Caco-2 (cell line): ENCODE results near the gene MYO9B. TPM values are rescaled to one million over a fixed set of nuclear protein-coding genes. Genes with fewer than 3 reads are reported as not detected.

Source experiments
- BruUV-seq: library from RNA; stranded (reverse); fragments of 400-500 nt; replicated peaks from 2 replicates; lab custom pipeline; 2021; lab: Mats Ljungman, UMichigan
- CTCF ChIA-PET: fragments of 300-600 bp; sonication (Branson Sonifier 250); formaldehyde crosslinking; loops from one replicate; lab custom pipeline; 2022; ENCODE audit warnings: antibody characterized with exemption; lab: Charles Lee
- POLR2A ChIA-PET: fragments of 300-600 bp; sonication (Branson Sonifier 250); formaldehyde crosslinking; loops from one replicate; lab custom pipeline; 2022; ENCODE audit warnings: antibody characterized with exemption; lab: Charles Lee
- DNase-seq, 2 experiments: peaks; one replicate each; pipeline versions ENCODE4 v3.0.0 to v3.0.0-alpha.2; 2020 to 2022
- H3K27me3 ChIP-seq: replicated peaks from 2 replicates; pipeline ENCODE4 v1.6.0; 2011; ENCODE audit warnings: low read length; ENCODE audit not compliant: control insufficient read depth, insufficient read depth
- H3K36me3 ChIP-seq: 2 replicates; pipeline ENCODE4 v1.5.1; 2011; ENCODE audit warnings: low read length; ENCODE audit not compliant: control insufficient read depth, insufficient read depth
- H3K4me1 ChIP-seq: fragments of 250-450 bp; sonication (Bioruptor Pico); 2 replicates; pipeline ENCODE4 v1.5.1; 2020; ENCODE audit warnings: mild to moderate bottlenecking
- H3K4me3 ChIP-seq: 2 replicates; pipeline ENCODE4 v1.5.1; 2011; ENCODE audit warnings: low read depth, mild to moderate bottlenecking, control low read depth, low read length
- H3K9me3 ChIP-seq: fragments of 250-450 bp; sonication (Bioruptor Pico); 2 replicates; pipeline ENCODE4 v1.5.1; 2020; ENCODE audit warnings: mild to moderate bottlenecking, moderate library complexity
- H3K27ac Mint-ChIP-seq: one replicate; pipeline ENCODE4 v1.8.0; 2022; ENCODE audit warnings: mixed read lengths; ENCODE audit not compliant: unreplicated experiment
- H3K27me3 Mint-ChIP-seq: one replicate; pipeline ENCODE4 v1.8.0; 2022; ENCODE audit warnings: mixed read lengths; ENCODE audit not compliant: insufficient read depth, unreplicated experiment
- H3K36me3 Mint-ChIP-seq: one replicate; pipeline ENCODE4 v1.8.0; 2022; ENCODE audit warnings: mild to moderate bottlenecking, mixed read lengths; ENCODE audit not compliant: insufficient read depth, unreplicated experiment
- H3K4me1 Mint-ChIP-seq: one replicate; pipeline ENCODE4 v1.8.0; 2022; ENCODE audit warnings: low read depth, mixed read lengths; ENCODE audit not compliant: unreplicated experiment
- H3K4me3 Mint-ChIP-seq: one replicate; pipeline ENCODE4 v1.8.0; 2022; ENCODE audit warnings: mild to moderate bottlenecking, moderate library complexity, mixed read lengths; ENCODE audit not compliant: unreplicated experiment
- H3K9me3 Mint-ChIP-seq: one replicate; pipeline ENCODE4 v1.8.0; 2022; ENCODE audit warnings: mixed read lengths; ENCODE audit not compliant: unreplicated experiment
- intact Hi-C: fragments of 100-400 bp; cut with micrococcal nuclease; formaldehyde crosslinking; loops from one replicate; pipeline ENCODE4 v1.10.0; 2022; ENCODE audit not compliant: unreplicated experiment
- total RNA-seq: library from RNA; stranded (reverse); gene quantifications from 2 replicates; pipeline ENCODE4 v1.2.3, GENCODE V29; 2022
- TF ChIP-seq, protein P1 (sequence below), 2 experiments: fragments of 200-600 bp in 1 of 2; IDR thresholded peaks; 1 replicate in 1 of 2; 2 replicates in 1 of 2; pipeline versions ENCODE4 v1.5.1 to v1.8.0; 2011 to 2022; ENCODE audit warnings: antibody characterized with exemption in 1 of 2, control low read depth in 1 of 2, inconsistent platforms in 1 of 2, low read depth in 1 of 2, low read length in 1 of 2, mild to moderate bottlenecking in 1 of 2, moderate library complexity in 1 of 2; ENCODE audit not compliant: insufficient read depth in 1 of 2, severe bottlenecking in 1 of 2, unreplicated experiment in 1 of 2

MYO9B gene
- total RNA-seq, 1 experiment from 2014 or later, result 47.6 TPM

DNA sequence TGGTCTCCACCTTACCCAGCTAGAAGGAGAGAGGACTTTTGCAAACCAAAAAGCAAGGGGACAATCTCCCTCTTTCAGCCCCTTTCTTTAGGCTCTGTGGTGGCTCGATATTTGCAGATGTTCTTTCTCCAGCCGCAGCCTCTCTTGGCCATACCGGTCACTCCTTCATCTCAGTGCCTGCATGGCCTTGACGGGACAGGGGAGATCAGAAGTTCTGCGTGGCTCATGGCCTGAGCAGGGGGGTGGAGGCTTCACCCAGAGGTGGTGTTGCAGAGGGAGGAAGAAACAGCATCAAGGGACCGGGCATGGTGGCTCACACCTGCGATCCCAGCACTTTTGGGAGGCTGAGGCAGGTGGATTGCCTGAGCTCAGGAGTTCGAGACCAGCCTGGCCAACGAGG is 53.2 kb downstream of the MYO9B start:
- CTCF ChIA-PET, result no interaction called here
- H3K27me3 ChIP-seq, result no peaks in the 10 kb centered on the region
- Mint-ChIP-seq H3K4me1 (peaks cover 29% of the 10 kb centered on the region), H3K36me3 (peaks cover 12% of the 10 kb centered on the region), H3K4me3 (no peak overlapping the region), H3K9me3 (no peaks in the 10 kb centered on the region), H3K27me3 (no peaks in the 10 kb centered on the region), H3K27ac (no peak overlapping the region)
- no peaks in the 10 kb centered on the region for H3K36me3 ChIP-seq
- H3K9me3 ChIP-seq, result no peaks in the 10 kb centered on the region
- BruUV-seq, result no TSS peak
- peaks cover 13% of the 10 kb centered on the region; the same call in 1 of the 2 replicates for H3K4me1 ChIP-seq
- intact Hi-C loops, result no loop called here
- DNase-seq, result no peak
- TF ChIP-seq, protein P1, sequence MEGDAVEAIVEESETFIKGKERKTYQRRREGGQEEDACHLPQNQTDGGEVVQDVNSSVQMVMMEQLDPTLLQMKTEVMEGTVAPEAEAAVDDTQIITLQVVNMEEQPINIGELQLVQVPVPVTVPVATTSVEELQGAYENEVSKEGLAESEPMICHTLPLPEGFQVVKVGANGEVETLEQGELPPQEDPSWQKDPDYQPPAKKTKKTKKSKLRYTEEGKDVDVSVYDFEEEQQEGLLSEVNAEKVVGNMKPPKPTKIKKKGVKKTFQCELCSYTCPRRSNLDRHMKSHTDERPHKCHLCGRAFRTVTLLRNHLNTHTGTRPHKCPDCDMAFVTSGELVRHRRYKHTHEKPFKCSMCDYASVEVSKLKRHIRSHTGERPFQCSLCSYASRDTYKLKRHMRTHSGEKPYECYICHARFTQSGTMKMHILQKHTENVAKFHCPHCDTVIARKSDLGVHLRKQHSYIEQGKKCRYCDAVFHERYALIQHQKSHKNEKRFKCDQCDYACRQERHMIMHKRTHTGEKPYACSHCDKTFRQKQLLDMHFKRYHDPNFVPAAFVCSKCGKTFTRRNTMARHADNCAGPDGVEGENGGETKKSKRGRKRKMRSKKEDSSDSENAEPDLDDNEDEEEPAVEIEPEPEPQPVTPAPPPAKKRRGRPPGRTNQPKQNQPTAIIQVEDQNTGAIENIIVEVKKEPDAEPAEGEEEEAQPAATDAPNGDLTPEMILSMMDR (IDR thresholded peaks at IDR 0.05; ENCODE audit: insufficient read depth in 1 of 2, low read depth in 1 of 2, low read length in 1 of 2, severe bottlenecking in 1 of 2, unreplicated experiment in 1 of 2), result no peak
- POLR2A ChIA-PET, result no interaction called here
- H3K4me3 ChIP-seq, result no peak overlapping the region

DNA sequence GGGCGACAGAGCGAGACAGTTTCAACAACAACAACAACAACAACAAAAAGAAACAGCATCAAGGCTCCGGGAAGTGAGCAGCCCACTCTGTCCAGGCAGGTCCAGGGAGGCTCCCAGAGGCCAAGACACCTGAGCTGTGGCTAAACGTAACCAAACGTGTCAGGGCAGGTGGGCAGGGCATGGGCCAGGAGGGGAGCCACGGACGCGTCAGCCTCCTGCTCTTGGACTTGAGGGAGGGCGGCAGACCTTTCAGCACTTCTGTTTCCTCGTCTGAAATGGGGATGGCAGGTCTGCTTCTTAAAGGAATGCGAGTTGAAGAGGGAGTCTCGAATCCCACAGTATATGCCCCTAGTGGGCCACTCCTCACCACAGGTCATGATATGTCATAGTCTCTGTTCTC is 53.8 kb downstream of the MYO9B start:
- CTCF ChIA-PET, result no interaction called here
- peaks cover 18% of the 10 kb centered on the region for H3K36me3 Mint-ChIP-seq
- no peak overlapping the region for H3K27ac Mint-ChIP-seq
- TF ChIP-seq, protein P1 (IDR thresholded peaks at IDR 0.05; ENCODE audit: insufficient read depth in 1 of 2, low read depth in 1 of 2, low read length in 1 of 2, severe bottlenecking in 1 of 2, unreplicated experiment in 1 of 2), result no peak
- no peak overlapping the region for H3K4me3 Mint-ChIP-seq
- no peak overlapping the region for H3K4me3 ChIP-seq
- no peaks in the 10 kb centered on the region for H3K9me3 ChIP-seq
- H3K9me3 Mint-ChIP-seq, result no peaks in the 10 kb centered on the region
- H3K4me1 ChIP-seq, result peaks cover 13% of the 10 kb centered on the region; the same call in 1 of the 2 replicates
- no TSS peak for BruUV-seq
- no peaks in the 10 kb centered on the region for H3K27me3 Mint-ChIP-seq
- no peak for DNase-seq
- H3K27me3 ChIP-seq, result no peaks in the 10 kb centered on the region
- POLR2A ChIA-PET, result no interaction called here
- no peaks in the 10 kb centered on the region for H3K36me3 ChIP-seq
- intact Hi-C loops, result no loop called here
- H3K4me1 Mint-ChIP-seq, result peaks cover 32% of the 10 kb centered on the region

DNA sequence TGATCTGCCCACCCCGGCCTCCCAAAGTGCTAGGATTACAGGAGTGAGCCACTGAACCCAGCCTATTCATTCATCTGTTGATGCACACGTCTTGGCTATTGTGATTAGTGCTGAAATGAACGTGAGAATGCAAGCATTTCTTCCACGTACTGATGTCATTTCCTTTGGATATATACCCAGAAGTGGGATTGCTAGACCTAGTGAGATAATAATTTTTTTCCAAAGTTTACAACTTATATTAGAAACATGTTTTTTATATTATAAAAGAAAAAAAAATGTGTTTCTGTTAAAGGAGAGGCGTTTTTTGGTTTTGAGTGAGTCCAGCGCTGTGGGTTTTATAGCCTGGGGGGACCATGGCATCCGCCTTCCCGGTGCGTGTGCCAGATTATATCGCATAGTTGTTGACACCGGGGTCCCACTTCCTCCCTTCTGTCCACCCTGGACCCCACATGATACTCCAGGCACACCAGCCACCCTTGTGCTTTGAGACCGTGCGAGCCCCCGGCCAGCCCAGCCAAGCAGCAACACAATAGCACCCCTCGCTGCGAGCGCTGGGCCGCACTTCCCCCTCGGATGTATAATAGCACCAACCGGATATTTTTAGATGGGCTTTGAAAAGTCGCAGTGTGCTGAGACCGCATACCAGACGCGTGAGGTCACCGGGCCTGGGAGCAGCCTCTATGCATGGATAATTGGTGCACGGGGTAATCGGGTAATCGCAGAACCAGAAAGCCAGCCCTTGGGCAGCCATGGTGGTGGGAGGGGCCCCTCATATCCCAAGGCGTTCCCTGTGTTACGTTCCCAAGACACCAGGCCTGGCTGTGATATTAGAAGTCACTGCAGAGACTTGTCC is 59.6 kb downstream of the MYO9B start:
- peaks cover 27% of the 10 kb centered on the region for H3K4me1 ChIP-seq
- Mint-ChIP-seq H3K9me3 (no peaks in the 10 kb centered on the region), H3K4me3 (peak overlapping the region; percentile 39), H3K4me1 (peaks cover 23% of the 10 kb centered on the region), H3K27me3 (no peaks in the 10 kb centered on the region), H3K27ac (peak overlapping the region; percentile 79), H3K36me3 (peaks cover 8% of the 10 kb centered on the region)
- intact Hi-C loops, result no loop called here
- no peak overlapping the region for H3K4me3 ChIP-seq
- TF ChIP-seq, protein P1 (IDR thresholded peaks at IDR 0.05; ENCODE audit: insufficient read depth in 1 of 2, low read depth in 1 of 2, low read length in 1 of 2, severe bottlenecking in 1 of 2, unreplicated experiment in 1 of 2), result no peak
- no peaks in the 10 kb centered on the region for H3K36me3 ChIP-seq
- BruUV-seq, result no TSS peak
- ChIA-PET CTCF (no interaction called here), POLR2A (interaction anchor here (0.6 kb wide), 1 partner anchor 38 kb away, joined by 4 read pairs; no protein-coding TSS in a partner anchor)
- DNase-seq, result peak; percentile 70 to 75
- H3K9me3 ChIP-seq, result no peaks in the 10 kb centered on the region
- H3K27me3 ChIP-seq, result no peaks in the 10 kb centered on the region
